Right lung (tissue), 5 donors: ENCODE measurements around the gene HMX2. TPM values are rescaled to one million over a fixed set of nuclear protein-coding genes. Genes with fewer than 3 reads are reported as not detected.
A peak's percentile ranks its signal among the peaks of the same experiment; 100 is the strongest.
"Not testable (repeated sequence)": the region's sequence is repeated elsewhere in the genome, so short reads cannot be mapped to it uniquely, and the experiment has no call there.

Source experiments
- DNase-seq, 2 donors: peaks; one replicate each; pipeline ENCODE4 v3.0.0-alpha.2; 2013
- polyA plus RNA-seq, 5 donors: library from polyadenylated mRNA; unstranded; fragments of 120-200 nt; gene quantifications; one replicate each; pipeline versions ENCODE4 v1.2.1 to v1.2.3, GENCODE V29; 2013; ENCODE audit warnings: inconsistent platforms in 1 of 5, low replicate concordance in 1 of 5; ENCODE audit not compliant: insufficient read length in 5 of 5, insufficient read depth in 1 of 5

The HMX2 gene
- polyA plus RNA-seq, 5 donors, result not detected

DNA sequence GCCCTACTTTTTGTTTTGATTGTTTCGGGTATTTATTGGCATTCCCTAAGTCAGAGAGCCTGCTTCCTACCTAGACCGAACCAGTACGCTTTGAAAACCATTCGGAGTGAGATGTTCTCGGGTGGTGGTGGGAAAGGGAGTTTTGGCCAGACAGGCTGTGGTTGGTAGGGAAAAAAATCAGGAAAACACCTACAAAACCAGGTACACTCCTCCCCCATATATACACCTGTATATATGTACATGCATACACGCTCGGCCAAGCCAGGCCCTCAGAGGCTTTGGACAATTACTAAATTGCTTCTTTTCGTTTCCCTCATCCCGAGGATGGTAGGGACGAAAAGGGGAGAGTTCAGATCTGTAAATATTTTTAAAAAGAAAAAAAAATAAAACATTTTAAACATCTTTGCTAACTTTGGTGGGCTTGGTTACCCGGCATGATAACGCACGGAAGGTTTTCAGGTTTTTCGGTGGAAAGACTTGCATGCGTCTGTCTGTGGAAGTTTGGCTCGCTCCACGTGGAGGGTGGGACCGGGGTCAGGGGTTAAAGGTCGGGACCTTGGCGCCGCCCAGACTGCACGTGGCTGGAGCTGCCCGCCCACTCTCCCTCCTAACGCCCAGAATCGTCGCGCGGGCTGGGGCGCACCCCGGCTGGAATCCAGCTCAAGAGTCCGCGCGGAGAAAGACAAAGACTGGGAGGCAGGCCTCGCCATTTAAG, 2.5 kb downstream of the HMX2 start:
- no peak for DNase-seq

DNA sequence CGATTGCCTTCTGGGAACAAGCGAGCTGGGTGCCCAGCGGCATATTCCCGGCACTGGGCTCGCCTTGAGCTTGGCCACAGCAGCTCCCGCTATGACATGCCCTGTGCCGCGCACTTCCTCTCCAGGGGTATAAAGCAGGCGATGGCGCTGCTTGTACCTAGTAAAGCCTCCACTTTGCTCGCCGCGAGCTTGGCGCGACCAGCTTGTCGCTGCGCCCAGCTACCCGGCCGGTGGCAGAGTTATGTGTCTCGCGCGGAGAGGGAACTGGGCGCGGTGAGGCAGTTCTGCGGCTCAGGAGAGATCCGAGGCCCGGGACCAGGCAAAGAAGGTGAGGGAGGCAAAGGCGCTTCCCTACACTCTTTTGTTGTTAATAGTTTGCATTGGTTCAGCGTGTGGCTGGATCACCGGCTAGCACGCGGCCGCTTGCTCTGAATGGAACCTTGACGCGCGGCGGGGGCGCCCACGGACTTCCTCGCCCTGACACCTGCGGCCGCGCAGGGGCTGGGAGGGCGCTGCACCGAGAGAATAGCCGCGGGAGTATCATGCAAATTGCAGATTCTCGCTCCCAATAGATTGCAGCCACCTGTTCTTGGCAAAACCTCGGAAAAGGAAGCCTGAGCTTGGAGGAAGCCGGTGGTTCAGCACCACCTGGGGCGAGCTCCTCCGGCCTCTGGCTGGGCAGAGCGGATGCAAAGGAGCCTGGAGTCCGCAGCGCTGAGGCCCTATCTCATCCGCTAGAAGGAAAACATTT, 3.2 kb downstream of the HMX2 start:
- no peak for DNase-seq

DNA sequence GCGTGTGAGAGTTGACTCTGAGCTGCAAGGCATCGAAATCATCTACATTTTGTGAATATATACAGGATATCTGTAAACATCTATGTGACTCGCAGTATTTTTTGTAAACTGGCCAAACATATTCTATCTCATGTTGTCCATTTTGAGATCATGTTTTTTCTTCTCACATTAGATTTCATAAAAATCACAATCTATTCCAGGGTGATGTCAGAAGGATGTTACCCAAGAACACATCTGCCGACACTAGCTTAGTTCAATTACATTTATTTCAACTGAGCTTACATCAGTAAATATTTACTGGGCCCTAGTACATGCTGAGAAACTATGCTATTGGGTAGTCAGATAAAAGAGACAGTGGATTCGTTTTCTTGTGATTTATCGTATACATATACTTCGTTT, 3.8 kb downstream of the HMX2 start:
- no peak for DNase-seq

DNA sequence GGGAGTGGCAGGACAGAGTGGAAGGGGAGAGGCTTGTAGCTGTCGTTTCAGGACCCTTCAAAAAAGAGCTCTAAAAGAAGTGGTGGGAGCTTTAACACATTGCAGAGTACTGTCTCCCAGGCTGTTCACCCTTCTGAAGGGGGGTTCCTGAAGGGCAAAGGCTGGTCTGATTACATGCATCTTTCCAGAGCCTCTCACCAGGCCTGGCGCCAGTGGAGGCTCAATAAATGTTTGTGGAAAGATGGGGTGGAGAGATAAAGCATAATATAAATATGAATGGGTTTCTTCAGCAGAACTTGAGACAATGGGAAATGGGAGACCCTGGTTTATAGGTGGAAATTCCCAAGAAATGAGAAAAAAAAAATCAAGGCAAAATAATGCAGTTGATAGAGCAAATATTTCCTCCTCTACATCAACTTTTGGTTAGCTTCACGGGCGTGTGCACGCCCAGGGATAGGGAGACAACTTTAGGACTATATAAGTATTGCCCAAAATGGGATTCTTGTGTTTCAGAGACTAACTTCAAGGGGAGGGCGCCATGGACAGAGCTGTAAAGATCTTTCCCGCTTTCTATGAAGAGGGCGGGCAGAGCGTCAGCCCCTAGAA, 5.7 kb downstream of the HMX2 start:
- no peak for DNase-seq

DNA sequence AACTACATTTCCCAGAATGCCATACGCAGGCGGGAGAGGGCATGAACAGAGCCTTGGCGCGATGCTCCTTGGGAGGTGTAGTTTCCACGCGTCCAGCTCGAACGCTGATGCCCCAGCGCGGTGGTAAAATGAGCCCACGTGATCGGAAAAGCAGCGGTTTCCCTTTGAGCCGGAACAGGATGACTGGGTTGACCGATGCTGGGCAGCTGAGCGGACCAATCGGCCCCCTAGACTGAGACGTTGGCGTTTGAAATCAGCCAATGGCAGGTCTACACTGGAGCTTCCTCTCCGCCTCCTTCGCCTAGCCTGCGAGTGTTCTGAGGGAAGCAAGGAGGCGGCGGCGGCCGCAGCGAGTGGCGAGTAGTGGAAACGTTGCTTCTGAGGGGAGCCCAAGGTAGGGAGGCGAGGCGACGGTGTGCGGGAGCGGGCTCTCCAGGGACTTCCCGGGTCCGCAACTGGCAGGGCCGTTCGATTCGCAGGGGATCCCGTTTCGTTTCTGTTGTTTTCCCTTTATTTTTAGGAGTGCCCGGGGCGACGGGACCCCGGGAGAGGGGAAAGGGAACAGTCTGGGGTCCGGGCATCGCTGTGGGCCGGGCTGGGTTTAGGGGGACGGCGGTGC, 6.3 kb downstream of the HMX2 start, which contains the start of gene BUB3:
Gene BUB3 (plus strand): TSS at position 311 of the 619 bp plus-strand sequence. CDS start 516 bp downstream, outside the sequence.
- peak; percentile 98 to 99 for DNase-seq

DNA sequence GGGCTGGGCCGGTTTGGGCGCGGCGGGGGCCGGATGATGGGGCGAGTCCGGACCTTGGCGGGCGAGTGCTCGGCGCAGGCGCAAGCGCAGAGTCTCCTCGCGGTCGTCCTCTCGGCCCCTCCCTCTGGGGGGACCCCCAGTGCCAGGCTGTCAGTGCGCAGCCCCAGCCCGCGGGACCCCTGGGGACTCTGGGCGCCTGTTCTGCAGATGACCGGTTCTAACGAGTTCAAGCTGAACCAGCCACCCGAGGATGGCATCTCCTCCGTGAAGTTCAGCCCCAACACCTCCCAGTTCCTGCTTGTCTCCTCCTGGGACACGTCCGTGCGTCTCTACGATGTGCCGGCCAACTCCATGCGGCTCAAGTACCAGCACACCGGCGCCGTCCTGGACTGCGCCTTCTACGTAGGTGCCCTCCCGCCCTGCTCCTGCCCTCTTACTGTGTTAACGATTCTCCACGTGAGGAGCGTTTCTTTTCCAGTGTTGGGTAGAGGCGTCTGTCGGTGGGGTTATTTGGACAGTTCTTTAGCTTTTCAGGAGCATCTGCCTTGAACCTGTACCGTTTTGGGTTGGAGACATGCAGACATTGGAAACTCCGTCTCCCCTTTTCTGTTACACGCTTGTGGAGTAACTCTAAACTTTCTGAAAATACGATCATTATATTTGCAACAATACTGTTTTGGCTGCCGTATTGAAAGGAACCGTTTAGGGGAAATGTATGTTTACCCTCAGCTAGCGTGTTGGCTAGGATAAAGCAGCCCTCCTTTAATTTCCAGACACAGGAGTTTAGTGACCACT, 7.0 kb downstream of the HMX2 start:
- no peak for DNase-seq

DNA sequence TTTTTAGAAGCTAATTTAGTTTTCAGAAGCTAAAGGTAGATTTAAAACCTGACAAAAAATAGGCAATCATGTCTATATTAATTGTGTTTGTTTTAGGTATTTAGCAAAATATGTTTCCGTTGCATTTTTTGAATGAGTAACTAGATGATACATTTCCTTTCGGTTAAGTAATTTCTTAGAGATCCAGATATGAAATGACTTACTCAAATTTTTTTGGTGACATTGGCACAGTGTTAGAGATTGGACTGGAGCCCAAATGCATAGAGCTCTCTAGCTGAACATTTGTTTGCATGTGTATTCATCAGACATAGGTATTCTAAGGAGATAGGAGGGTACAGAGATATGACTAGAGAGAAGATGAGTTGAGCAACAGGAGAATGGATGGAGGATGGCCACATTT, 8.1 kb downstream of the HMX2 start:
- DNase-seq, result no peak

DNA sequence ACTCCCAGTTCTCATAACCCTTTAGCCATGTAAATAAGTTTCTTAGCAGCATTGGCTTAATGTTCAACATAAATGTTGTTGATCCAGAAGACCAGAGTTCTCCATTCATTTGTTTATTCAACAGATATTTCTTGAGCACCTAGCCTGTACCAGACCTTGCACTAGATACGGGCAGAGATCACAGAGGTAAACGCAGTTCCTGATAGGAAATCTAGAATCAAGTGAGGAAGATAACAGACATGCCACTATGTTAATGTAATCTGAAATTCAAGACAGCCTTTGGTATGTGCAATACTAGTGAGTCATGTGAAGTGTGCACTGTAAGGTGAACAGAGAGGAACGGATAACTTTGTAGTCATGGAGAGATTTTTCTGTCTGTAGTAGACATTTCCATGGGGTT, 9.3 kb downstream of the HMX2 start:
- DNase-seq, result no peak

DNA sequence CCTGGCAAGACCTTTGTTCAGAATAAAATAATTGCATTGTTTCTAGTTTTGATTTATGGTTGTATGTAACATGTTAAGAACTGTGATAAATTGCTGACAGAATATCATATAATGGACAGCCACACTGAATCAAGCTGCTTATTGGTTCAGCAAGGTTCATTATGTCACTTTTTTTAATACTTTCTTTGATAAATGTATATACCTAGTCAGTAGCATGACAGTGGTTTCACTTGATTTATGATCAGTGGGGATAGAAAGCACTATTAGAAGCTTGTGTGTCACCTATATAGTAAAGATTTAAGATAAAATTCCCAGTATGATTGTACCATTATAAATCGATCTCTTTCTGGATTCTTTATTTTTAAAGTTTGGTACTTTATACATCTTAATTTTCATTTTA, 10.7 kb downstream of the HMX2 start:
- no peak for DNase-seq

DNA sequence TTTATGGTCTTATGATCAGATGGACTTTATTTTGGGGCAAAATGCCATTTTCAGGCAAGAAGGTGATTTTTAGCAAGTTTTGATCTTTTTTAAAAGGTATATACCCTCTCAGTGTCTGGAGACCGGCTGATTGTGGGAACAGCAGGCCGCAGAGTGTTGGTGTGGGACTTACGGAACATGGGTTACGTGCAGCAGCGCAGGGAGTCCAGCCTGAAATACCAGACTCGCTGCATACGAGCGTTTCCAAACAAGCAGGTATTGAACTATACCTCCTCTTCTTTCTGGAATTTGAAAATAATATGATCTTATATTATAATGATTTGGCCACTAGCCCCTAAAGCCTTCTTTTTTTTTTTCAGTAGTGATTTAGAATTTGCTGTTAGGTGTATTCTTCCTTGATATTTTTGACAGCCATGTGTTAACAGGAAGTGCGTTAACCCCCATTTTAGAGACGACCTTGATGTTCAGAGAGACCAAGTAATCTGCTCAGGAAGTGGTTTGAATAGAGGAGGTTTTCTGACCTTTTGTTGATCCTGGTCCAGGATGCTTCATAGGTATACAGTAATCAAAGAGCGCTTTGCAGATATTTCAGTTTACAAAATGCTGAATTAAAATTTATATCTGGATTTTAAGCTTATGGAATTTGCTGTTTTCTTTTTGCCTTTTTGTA, 12.5 kb downstream of the HMX2 start:
- DNase-seq, result no peak

DNA sequence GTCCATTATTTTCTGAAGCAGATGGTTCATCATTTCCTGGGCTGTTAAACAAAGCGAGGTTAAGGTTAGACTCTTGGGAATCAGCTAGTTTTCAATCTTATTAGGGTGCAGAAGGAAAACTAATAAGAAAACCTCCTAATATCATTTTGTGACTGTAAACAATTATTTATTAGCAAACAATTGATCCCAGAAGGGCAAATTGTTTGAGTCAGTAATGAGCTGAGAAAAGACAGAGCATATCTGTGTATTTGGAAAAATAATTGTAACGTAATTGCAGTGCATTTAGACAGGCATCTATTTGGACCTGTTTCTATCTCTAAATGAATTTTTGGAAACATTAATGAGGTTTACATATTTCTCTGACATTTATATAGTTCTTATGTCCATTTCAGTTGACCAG, 16.4 kb downstream of the HMX2 start:
- peak; percentile 48 to 51 for DNase-seq

DNA sequence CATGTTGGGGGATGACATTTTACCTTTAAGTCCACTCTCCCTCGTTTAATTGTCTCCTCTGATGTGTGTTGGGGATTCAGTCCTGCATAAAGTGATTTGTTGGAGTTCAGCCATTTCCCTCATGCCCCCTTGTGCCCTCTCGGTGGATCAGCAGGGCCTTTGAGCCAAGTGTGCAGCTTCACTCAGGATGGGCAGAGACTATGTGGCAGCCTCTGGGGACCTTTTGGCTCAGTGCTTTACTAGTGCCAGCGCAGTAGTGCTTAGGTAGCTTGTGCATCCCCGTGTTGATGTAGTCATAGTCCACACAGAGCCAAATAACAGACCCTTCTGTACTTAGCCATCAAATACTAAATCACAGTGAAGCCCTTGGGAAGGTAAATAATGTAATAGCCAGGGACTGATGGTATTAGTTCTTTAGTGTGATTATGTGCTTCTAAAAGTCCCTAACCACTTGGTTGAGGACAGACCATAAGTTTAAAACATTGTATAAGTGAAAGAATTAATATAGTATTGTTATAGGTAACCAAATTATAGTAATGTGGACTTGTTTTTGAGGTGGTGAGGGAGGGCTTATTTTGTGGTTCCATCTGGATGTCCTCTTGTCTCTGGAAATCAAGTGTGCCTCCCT, 17.6 kb downstream of the HMX2 start:
- no peak for DNase-seq

DNA sequence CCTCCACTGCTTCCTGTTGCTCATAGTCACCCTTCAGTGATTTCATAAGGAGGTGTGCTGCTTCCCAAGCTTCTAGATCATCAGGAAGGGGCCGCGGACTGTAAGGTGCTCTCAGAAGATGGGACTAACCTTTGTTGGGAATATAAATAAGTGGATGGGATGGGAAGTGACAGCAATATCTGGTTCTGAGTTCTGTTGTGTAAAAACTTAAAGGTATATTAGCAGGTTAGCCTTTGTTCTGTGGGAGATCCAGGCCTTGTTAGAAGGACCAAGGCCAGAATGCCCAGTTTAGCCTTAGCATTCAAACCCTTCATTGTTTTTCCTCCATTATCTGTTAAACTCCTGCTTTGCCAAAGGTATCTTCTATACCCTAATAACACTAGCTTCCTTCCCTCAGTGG, 18.7 kb downstream of the HMX2 start:
- DNase-seq, result no peak

DNA sequence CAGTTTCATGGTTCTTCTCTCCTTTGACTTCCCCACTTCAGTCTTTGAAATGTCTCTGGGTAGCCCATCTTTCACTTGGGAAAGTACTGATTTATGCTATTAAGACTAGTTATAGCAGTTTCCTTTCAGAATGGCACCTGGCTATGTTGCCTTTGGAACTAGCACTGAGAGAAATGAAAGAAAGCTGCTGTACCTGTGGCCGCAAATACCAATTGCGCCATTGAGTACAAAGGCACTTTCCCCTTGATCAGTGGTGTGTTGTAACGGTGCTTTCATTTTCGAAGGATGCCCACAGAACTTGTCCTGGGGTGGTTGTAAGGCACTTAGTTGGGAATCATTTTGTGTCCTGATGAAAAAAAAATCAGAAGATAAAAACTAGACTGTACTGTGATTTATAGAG, 23.0 kb downstream of the HMX2 start:
- DNase-seq, result no peak

DNA sequence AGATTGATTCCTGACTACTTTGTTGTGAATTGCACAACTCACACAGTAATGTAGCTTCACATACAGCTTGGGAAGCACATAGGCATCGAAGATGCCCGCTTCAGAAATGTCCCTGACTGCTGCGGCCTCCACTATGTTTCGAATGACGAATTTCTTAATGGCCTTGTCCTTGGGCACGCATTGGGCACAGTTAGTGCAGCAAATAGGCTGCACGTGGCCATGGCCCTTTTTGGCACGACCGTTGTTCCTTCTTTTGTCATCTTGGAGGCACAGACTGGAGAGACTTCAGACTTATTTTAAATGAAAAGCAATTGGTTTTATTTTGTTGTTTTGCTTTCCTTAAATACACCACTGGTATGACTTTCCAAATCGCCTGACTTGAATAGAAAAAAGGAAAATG, 23.7 kb downstream of the HMX2 start:
- DNase-seq, result not testable (repeated sequence)

DNA sequence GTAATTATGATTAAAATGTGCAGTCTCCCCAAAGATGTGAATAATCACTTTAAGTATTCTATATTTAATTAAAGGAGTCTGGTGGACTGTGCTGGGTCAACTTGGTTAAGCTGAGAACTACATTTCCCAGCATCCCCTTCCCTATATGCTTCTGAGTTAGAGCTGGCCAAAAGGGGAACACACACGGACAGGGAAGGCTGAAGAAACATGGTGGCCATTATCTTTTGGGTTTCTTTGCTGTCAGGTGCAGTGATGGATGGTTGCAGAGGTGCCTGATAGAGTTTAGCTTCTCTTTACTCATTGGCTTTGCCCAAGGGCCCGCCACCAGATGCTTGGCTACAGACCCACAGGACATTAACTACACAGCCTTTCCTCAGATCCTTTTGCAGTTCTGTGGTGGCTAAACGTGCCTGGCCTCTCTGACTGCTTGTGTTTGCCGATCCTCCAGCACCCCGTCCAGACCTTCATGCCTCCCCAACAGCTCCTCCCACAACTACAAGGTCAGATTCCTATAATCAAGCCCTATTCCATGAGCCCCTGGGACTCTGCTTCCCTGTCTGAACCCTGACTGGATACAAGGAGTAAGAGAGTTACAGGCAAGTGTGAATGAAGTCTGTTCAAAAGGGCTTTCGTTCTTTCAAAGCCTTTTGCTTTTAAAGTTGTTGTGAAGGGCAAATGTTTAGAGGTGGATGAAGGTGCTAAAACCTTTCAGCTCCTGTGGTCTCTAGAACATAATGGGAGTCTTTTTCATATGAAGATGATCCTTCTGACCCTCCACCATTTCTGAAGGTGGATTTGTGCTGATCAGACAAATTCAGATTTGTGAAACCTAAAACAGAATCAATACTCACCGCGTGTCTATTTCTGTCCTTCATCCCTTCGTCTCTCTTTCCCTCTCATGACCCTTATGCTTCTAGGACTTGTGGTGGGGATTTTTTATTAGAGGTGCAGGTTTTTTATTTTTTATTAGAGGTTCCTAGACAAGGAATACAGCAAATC, 27.8 kb downstream of the HMX2 start:
- no peak for DNase-seq

DNA sequence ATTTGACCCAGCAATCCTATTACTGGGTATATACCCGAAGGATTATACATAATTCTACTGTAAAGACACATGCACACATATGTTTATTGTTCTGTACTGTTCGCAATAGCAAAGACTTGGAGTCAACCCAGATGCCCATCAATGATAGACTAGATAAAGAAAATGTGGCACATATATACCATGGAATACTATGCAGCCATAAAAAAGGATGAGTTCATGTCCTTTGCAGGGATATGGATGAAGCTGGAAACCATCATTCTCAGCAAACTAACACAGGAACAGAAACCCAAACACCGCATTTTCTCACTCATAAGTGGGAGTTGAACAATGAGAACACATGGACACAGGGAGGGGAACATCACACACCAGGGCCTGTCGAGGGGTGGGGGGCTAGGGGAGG, 30.5 kb downstream of the HMX2 start:
- not testable (repeated sequence) for DNase-seq

DNA sequence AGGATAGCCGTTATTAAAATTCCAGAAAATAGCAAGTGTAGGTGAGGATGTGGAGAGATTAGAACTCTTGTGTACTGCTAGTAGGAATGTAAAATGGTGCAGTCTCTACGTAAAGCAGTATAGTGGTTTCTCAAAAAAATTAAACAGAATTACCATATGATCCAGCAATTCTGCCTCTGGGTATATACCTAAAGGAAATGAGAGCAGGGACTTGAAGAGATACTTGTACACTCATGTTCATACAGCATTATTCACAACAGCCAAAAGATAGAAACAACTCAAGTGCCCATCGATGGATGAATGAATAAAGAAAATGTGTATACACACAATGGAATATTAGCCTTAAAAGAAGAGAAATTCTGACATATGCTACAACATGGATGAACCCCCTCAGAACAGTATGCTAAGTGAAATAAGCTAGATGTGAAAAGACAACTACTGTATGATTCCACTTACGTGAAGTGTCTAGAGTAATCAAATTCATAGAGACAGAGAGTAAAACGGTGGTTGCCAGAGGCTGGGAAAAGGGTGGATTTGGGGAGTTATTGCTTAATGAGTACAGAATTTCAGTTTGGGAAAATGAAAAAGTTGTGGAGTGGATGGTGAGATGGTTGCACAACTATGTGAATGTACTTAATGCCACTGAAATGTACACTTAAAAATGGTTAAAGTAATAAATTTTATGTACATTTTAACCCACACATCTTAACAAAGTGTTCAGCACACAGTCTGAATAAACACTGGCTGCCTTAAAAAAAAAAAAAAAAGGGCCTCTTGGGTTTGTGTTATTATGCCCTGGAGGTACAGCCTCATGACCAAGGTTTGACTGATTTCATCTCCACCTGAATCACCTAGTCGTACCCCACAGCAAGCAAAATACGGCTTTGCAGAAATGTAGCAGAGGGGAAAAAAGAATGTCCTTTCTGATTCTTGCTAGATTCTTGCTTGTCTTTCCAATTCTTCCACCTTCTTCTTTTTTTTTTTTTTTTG, 32.5 kb downstream of the HMX2 start:
- DNase-seq, result no peak
